Endothelial cell of umbilical vein (primary cell): ENCODE results near the gene REEP1.

Source experiments
- CTCF ChIP-seq, 2 donors: IDR thresholded peaks; 1 replicate in 1 of 2; 2 replicates in 1 of 2; pipeline ENCODE4 v1.5.1; 2011; ENCODE audit warnings: low read length in 2 of 2, mild to moderate bottlenecking in 2 of 2, moderate library complexity in 2 of 2, control low read depth in 1 of 2, inconsistent platforms in 1 of 2, low read depth in 1 of 2; ENCODE audit not compliant: insufficient read depth in 1 of 2; ENCODE audit errors: extremely low read depth in 1 of 2
- EZH2 ChIP-seq: IDR thresholded peaks from 2 replicates; pipeline ENCODE4 v1.6.1; 2012; ENCODE audit warnings: borderline replicate concordance, low read depth, mild to moderate bottlenecking, moderate library complexity, low read length, inconsistent platforms; ENCODE audit not compliant: severe bottlenecking
- GATA2 ChIP-seq: IDR thresholded peaks from 2 replicates; pipeline ENCODE4 v1.7.0; 2011; ENCODE audit warnings: low read depth, mild to moderate bottlenecking, moderate library complexity, mixed read lengths, low read length; ENCODE audit not compliant: insufficient read length, insufficient read depth
- POLR2A ChIP-seq: IDR thresholded peaks from 2 replicates; pipeline ENCODE4 v1.6.1; 2012; ENCODE audit warnings: low read depth, mild to moderate bottlenecking, control low read depth, low read length
- POLR2AphosphoS5 ChIP-seq: IDR thresholded peaks from 2 replicates; pipeline ENCODE4 v1.6.1; 2012; ENCODE audit warnings: low read depth, mild to moderate bottlenecking, control low read depth, low read length, moderate library complexity; ENCODE audit not compliant: insufficient read depth

- no peak for TF ChIP-seq CTCF (IDR thresholded peaks at IDR 0.05; ENCODE audit: extremely low read depth in 1 of 2, insufficient read depth in 1 of 2, low read depth in 1 of 2, low read length in 2 of 2)
- no peak for TF ChIP-seq POLR2AphosphoS5
- no peak for TF ChIP-seq GATA2
- no peak for TF ChIP-seq EZH2
- TF ChIP-seq POLR2A, result no peak
Measured at GRCh38 chr2:86258106-86258505, 79.3 kb downstream of the REEP1 start.
